GM12872 (cell line): ENCODE results near the gene DHRS4L2.
A peak's percentile ranks its signal among the peaks of the same experiment; 100 is the strongest.

ENCODE experiments used
- TF ChIP-seq, protein P1 (sequence below): IDR thresholded peaks from 3 replicates; pipeline ENCODE4 v1.5.1; 2011; ENCODE audit warnings: low read depth, mild to moderate bottlenecking, low read length, moderate library complexity; ENCODE audit not compliant: insufficient read depth

The DHRS4L2 gene

GRCh38 chr14:24036169-24036962 is 47.6 kb downstream of the DHRS4L2 start:
- TF ChIP-seq, protein P1, sequence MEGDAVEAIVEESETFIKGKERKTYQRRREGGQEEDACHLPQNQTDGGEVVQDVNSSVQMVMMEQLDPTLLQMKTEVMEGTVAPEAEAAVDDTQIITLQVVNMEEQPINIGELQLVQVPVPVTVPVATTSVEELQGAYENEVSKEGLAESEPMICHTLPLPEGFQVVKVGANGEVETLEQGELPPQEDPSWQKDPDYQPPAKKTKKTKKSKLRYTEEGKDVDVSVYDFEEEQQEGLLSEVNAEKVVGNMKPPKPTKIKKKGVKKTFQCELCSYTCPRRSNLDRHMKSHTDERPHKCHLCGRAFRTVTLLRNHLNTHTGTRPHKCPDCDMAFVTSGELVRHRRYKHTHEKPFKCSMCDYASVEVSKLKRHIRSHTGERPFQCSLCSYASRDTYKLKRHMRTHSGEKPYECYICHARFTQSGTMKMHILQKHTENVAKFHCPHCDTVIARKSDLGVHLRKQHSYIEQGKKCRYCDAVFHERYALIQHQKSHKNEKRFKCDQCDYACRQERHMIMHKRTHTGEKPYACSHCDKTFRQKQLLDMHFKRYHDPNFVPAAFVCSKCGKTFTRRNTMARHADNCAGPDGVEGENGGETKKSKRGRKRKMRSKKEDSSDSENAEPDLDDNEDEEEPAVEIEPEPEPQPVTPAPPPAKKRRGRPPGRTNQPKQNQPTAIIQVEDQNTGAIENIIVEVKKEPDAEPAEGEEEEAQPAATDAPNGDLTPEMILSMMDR: peak; percentile 74

GRCh38 chr14:24037658-24038037 is 48.9 kb downstream of the DHRS4L2 start:
- TF ChIP-seq, protein P1: no peak

DNA sequence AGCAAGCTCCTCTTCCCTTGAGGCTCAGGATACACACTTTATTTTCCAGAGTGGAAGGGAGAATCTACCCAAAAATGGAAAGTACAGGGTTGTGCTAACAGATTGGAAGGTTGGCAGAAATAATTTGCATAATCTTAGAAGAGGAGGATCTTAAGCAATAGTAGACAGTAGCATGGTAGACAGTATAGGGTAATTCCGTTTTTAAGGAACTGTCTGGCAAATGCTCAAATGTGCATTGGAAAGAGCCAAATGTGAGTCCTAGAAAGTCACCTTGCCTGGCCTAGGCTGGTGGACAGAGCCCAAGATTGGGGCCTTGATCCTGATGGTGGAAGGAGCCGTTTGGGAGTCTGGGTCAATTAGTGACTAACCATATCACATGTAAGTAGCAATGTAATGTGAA is 50.0 kb downstream of the DHRS4L2 start:
- TF ChIP-seq, protein P1: no peak

DNA sequence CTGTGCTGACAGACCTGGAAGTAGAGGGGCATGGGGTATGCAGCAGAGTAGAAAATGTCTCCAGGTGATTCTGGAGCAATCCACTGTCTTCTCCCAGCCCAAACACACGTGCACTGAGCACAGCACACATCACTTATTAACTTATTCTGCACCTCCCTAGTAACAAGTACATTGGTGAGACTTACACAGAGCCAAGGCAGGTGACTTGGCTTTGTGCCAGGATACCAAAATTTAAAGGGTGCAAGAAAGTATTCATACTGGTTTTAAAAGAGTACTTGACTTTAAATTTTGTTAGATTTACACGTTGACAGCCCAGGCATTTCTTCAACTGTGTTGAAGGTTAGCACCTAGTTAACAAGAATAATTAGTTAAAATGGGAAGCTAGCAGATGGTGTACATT is 52.0 kb downstream of the DHRS4L2 start:
- TF ChIP-seq, protein P1: no peak

DNA sequence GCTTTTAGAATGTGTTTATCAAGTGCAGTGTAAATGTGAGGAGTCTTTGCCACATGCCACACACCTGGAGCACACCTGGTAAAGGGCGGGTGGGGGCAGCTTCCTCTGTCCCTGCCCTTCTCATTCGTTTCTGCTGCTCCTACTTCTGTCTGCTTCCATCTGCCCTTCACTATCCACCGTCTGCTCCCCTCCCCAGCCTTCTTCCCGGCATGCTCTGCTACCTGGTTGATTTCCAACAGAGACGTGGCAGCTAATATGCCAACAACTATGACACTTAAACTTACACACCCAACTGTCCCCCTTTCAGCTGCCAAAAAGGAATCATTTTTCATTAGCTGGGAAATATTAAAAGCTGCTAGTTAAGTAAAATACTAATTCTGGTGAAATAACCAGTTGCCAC is 54.0 kb downstream of the DHRS4L2 start:
- TF ChIP-seq, protein P1: no peak

DNA sequence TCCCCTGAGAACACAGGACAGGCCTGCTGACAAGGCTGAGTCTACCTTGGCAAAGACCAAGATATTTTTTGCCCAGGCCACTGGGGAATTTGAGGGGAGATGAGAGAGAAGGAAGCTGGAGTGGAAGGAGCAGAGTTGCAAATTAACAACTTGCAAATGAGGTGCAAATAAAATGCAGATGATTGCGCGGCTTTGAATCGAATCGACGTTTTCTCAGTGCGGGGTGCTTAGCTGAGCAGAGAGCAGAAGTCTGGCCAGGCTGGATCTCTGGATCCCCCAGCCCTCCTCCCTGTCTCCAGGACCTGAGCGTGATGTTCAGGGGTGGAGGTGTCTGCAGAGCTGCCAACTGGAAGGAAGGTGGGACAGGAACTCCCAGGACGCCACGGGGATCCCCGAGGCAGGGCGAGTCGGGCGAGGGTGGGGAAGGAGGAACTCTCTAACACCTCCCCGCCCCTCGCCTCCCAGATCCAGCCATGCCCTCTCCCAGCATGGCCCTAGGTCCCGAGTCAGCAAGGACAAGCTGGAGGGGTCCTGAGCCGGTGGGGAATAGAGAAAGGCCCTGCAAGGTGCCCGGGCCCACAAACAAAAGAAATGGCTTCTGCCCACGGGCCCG is 62.6 kb downstream of the DHRS4L2 start:
- TF ChIP-seq, protein P1: no peak

DNA sequence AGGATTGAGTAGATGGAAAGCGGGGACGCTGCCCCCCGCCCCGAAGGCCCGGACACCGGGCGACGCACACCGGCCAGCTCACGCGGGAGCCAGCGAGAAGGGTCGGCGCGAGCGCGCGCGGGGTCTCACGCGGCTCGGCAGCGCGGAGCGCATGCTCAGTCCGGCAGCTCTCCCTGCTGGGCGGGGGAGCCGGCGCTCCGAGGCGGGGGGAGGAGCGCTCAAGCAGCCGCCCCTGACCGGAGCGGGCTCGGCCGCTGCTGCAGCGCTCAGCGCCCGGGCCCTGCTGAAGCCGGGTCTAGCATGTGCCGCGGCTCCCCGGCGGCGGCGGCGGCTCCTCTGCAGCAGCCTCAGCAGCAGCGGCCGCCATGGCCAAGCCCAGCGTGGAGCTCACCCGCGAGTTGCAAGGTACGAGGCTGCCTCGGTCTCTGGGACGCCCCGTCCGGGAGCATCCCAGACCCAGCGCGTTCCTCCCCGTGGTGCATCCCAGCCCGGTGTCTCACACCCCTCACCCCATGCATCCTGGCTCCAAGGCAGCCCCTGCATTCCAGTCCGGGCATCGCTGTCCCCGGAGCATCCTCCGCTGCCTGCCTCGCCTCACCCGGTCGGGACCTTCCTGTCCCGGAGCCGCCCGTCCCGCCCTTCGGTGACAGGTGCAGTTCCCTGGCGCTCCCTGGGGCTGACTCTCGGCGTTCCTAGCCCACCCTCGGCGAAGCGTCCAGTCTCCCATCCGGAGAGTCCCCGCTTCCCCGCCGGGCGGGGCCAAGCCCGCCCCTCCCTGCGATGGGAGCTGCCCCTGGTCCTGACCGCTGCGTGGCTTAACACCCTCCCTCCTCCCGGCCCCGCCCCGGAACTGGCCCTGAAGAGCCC is 63.3 kb downstream of the DHRS4L2 start, which contains the start of gene CARMIL3:
Gene CARMIL3, plus strand, starts transcription at position 221 of the 867 bp plus-strand sequence. Its CDS starts 145 bp downstream, at position 366.
- TF ChIP-seq, protein P1: no peak
